ENCODE data around the gene RALGPS2. TPM values are rescaled to one million over a fixed set of nuclear protein-coding genes. Genes with fewer than 3 reads are reported as not detected.

RALGPS2 gene
- total RNA-seq, 6 donors from 2014 or later, result 6.2 to 23.9 (median 7.6) TPM

DNA sequence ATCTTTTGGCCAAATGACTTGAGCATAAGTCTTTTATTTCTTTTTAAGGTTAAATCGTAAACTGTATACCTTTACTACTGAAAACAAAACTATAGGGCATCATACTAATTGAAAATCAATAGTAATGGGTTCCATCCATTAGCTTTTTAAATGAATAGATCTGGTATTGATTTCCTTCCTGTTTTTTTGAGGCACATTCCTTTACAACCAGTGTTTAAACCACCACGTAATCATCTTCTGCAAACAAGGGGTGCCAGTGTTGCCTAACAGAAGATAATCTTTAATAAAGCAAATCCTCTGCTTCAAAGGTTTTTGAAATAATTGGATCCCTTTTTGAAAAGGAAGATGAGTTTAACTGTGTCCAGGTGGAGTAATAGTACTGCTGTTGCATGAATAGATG is 194.5 kb downstream of the RALGPS2 start:
- no peak for ATAC-seq (ENCODE audit: low FRiP score in 2 of 2)

DNA sequence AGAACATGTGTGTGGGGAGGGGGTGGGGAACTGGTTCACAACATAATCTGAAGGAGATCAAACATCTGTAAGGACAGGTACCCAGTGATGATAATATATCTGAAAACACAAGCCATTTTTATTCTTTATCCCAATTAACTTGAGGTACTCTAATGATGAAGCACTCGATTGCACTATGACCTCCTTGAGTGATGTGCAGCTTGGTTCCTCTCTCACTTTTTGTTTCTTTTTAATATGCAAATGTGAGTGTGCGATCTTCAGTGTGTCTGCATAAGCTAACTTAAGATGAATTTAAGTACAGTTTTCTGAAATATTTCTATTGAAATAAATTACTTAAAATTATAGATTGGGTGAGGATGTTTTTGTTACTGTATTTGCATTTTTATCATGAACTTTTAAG is 196.5 kb downstream of the RALGPS2 start:
- no peaks in the 10 kb centered on the region for H3K4me1 ChIP-seq
- TF ChIP-seq POLR2AphosphoS5 (IDR thresholded peaks at IDR 0.05) (no peak), POLR2A (IDR thresholded peaks at IDR 0.05) (no peak), EP300 (IDR thresholded peaks at IDR 0.05) (no peak)
- TF ChIP-seq, protein P1, sequence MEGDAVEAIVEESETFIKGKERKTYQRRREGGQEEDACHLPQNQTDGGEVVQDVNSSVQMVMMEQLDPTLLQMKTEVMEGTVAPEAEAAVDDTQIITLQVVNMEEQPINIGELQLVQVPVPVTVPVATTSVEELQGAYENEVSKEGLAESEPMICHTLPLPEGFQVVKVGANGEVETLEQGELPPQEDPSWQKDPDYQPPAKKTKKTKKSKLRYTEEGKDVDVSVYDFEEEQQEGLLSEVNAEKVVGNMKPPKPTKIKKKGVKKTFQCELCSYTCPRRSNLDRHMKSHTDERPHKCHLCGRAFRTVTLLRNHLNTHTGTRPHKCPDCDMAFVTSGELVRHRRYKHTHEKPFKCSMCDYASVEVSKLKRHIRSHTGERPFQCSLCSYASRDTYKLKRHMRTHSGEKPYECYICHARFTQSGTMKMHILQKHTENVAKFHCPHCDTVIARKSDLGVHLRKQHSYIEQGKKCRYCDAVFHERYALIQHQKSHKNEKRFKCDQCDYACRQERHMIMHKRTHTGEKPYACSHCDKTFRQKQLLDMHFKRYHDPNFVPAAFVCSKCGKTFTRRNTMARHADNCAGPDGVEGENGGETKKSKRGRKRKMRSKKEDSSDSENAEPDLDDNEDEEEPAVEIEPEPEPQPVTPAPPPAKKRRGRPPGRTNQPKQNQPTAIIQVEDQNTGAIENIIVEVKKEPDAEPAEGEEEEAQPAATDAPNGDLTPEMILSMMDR (IDR thresholded peaks at IDR 0.05), result no peak
- no peak for DNase-seq
- no peak overlapping the region for H3K27ac ChIP-seq
- ATAC-seq (ENCODE audit: low FRiP score in 2 of 2), result no peak
- WGBS, 2 donors, result 87 to 99% methylated on average over 2 of the region's 2 CpGs
- no peak overlapping the region for H3K4me3 ChIP-seq
- peaks cover 0 to 4% (median 0%) of the 10 kb centered on the region in 4 donors for H3K36me3 ChIP-seq
- peaks cover 0 to 6% (median 0%) of the 10 kb centered on the region in 4 donors for H3K9me3 ChIP-seq
- no peaks in the 10 kb centered on the region for H3K27me3 ChIP-seq

More for the DNA sequence above, 194.5 kb downstream of the RALGPS2 start:
- no peak overlapping the region for H3K27ac ChIP-seq
- no peaks in the 10 kb centered on the region for H3K4me1 ChIP-seq
- peaks cover 0 to under 1% (median 0%) of the 10 kb centered on the region in 4 donors for H3K9me3 ChIP-seq
- H3K27me3 ChIP-seq, result no peaks in the 10 kb centered on the region
- peaks cover 0 to 7% (median 0%) of the 10 kb centered on the region in 4 donors for H3K36me3 ChIP-seq
- TF ChIP-seq, protein P1 (IDR thresholded peaks at IDR 0.05), result no peak
- TF ChIP-seq POLR2A (IDR thresholded peaks at IDR 0.05), result no peak
- no peak for TF ChIP-seq POLR2AphosphoS5 (IDR thresholded peaks at IDR 0.05)
- H3K4me3 ChIP-seq, result no peak overlapping the region
- no peak for DNase-seq
- 86 to 87% methylated on average over 2 of the region's 2 CpGs for WGBS, 2 donors

DNA sequence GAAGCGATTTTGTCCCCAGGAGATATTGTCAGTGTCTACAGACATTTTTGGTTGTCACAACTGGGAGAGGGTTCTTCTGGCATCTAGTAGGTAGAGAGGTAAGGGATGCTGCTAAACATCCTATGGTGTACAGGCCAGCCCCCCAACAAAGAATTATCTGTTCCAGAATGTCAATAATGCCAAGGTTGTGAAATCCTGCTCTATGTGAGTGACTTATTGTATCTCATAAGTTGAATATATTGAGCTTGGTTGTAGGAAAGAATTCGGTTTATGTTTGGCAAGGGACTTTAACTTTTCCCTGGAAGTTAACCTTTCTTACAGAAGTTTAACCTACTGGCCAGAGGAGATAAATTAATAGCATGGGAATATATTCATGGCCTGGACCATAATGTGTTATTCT is 198.5 kb downstream of the RALGPS2 start:
- WGBS, 2 donors, result 94 to 98% methylated on average over 2 of the region's 2 CpGs
- ATAC-seq (ENCODE audit: low FRiP score in 2 of 2) (no peak), DNase-seq (no peak)
- Histone ChIP-seq H3K4me1 (no peaks in the 10 kb centered on the region), H3K9me3 (peaks cover 0 to 6% (median 0%) of the 10 kb centered on the region in 4 donors), H3K27me3 (no peaks in the 10 kb centered on the region), H3K4me3 (no peak overlapping the region), H3K27ac (no peak overlapping the region), H3K36me3 (no peaks in the 10 kb centered on the region)
- no peak for TF ChIP-seq POLR2A (IDR thresholded peaks at IDR 0.05)

DNA sequence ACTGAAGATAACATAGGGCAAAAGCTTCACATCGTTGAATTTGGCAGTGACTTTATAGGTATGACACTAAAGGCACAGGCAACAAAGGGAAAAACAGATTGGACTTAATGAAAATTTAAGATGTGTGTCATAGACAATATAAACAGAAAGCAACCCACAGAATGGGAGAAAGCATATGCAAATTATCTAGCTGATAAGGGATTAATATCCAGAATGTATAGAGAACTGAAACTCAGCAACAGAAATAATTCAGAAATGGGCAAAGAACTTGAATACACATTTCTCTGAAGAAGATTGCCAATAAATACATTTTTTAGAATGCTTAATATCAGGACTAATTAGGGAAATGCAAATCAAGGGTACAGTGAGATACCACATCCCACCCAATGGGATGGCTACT is 201.0 kb downstream of the RALGPS2 start:
- Histone ChIP-seq H3K27me3 (no peaks in the 10 kb centered on the region), H3K27ac (no peak overlapping the region), H3K4me1 (no peaks in the 10 kb centered on the region), H3K4me3 (no peak overlapping the region), H3K36me3 (no peaks in the 10 kb centered on the region), H3K9me3 (peaks cover 0 to 6% (median 0%) of the 10 kb centered on the region in 4 donors)
- WGBS, 2 donors, result 79 to 89% methylated on average over 1 of the region's 1 CpG
- ATAC-seq (ENCODE audit: low FRiP score in 2 of 2) (no peak), DNase-seq (no peak)
- TF ChIP-seq POLR2A (IDR thresholded peaks at IDR 0.05) (no peak), EP300 (IDR thresholded peaks at IDR 0.05) (no peak), POLR2AphosphoS5 (IDR thresholded peaks at IDR 0.05) (no peak)
- TF ChIP-seq, protein P1 (IDR thresholded peaks at IDR 0.05), result no peak

DNA sequence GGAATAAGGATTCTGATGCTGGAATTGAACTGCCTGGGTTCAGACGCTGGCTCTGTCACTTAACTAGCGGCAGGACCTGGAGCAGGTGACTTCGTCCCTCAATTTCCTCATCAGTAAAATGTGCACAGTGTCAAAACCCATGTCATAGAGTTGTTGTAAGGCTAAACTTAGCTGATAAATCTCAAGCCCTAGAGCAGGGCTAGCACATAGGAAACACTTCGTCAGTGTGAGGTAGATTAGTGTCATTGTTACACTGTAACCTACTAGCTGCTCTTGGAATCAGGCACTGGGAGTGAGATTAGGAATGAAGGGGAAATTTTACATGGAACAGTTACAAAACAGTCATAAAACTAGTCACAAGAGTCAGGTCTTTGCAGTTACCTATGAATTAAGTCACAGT is 202.0 kb downstream of the RALGPS2 start:
- WGBS, 2 donors, result 95% methylated on average over 3 to 4 of the region's 4 CpGs

DNA sequence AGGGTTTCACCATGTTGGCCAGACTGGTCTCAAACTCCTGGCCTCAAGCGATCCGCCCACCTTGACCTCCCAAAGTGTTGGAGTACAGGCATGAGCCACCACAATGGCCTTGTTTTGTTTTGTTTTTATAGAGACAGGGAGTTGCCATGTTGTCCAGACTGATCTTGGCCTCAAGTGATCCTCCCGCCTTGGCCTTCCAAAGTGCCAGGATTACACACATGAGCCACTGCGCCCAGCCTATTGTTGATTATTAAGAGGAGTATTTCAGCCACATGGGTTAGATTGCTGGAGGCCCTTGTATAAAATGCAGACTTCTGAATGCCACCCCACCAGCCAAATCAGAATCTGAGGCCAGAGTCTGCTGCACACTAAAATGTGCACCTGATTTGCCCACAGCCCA is 203.0 kb downstream of the RALGPS2 start:
- Histone ChIP-seq H3K27ac (no peak overlapping the region), H3K9me3 (peaks cover 0 to 6% (median 0%) of the 10 kb centered on the region in 4 donors), H3K27me3 (no peaks in the 10 kb centered on the region), H3K4me1 (peaks cover 0 to 8% (median 2%) of the 10 kb centered on the region in 4 donors), H3K36me3 (no peaks in the 10 kb centered on the region), H3K4me3 (no peak overlapping the region)
- TF ChIP-seq EP300 (IDR thresholded peaks at IDR 0.05) (no peak), POLR2A (IDR thresholded peaks at IDR 0.05) (no peak), POLR2AphosphoS5 (IDR thresholded peaks at IDR 0.05) (no peak)
- TF ChIP-seq, protein P1 (IDR thresholded peaks at IDR 0.05), result no peak
- no peak for DNase-seq
- WGBS, 2 donors, result 96 to 100% methylated on average over 2 to 4 of the region's 4 CpGs
- ATAC-seq (ENCODE audit: low FRiP score in 2 of 2), result no peak

More for the DNA sequence above, 202.0 kb downstream of the RALGPS2 start:
- no peak for ATAC-seq (ENCODE audit: low FRiP score in 2 of 2)
- TF ChIP-seq POLR2AphosphoS5 (IDR thresholded peaks at IDR 0.05), result no peak
- DNase-seq, result no peak
- Histone ChIP-seq H3K36me3 (no peaks in the 10 kb centered on the region), H3K9me3 (peaks cover 0 to 6% (median 0%) of the 10 kb centered on the region in 4 donors), H3K27me3 (no peaks in the 10 kb centered on the region), H3K4me3 (no peak overlapping the region), H3K4me1 (peaks cover 0 to 6% (median 0%) of the 10 kb centered on the region in 4 donors), H3K27ac (no peak overlapping the region)

Data from upper lobe of left lung (tissue), 6 donors.